Raji (cell line): Measurements from ENCODE around the gene ZBTB21.

Experiments
- POLR2A ChIP-seq: IDR thresholded peaks from 2 replicates; pipeline ENCODE4 v1.6.1; 2011; ENCODE audit warnings: low read depth, low read length, control low read depth; ENCODE audit not compliant: insufficient read depth

Gene ZBTB21

GRCh38 chr21:41973427-41973831 lies 36.7 kb downstream of the ZBTB21 start:
- no peak for TF ChIP-seq POLR2A

DNA sequence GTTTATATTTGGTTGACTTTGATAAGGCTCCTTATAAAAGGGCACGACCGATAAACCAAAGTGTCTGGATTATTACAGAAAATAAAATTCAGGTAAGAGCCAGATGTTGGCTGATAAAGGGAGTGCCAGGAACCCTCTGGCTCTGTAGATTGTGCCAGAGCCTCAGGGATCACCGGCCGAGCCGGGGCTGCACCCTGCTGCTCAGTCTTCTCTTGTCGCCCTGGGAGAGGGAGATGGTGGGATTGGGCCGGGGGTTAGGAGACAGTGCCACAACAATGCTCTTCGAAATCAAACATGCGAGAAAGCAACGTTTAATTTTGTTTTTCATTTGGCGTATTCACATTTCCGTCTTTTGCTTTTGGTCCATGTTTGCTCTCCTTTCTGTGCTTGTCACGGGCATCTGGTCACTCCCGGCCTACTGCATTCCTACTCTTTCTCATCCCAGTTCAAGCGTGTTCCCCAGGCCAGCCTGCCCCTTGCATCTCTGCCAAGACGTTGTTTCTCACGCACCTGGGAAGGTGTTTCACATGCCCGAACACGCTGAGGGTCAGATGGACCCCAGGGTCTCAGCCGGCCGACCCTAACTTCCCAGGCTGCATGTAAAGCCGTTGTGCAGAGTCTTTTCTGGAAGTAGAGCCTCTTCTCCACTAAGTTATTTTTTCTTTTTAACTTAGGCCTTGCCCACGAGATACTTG lies 37.5 kb downstream of the ZBTB21 start:
- no peak for TF ChIP-seq POLR2A

GRCh38 chr21:41971891-41972290 lies 38.3 kb downstream of the ZBTB21 start:
- no peak for TF ChIP-seq POLR2A

GRCh38 chr21:41970751-41971653 lies 39.2 kb downstream of the ZBTB21 start:
- no peak for TF ChIP-seq POLR2A

DNA sequence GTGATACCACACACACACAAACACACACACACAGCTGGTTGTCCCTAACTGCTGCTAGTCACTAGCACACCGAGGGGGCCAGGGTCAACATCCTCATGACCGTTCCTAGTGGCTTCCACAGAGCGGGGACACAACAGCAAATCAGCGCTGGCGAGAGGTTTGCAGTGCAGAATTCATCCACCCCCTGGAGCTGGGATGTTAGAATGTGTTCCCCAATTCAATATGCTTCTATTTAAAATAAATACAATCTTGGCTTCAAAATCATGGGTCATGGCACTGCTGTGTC lies 40.1 kb downstream of the ZBTB21 start:
- no peak for TF ChIP-seq POLR2A

- no peak for TF ChIP-seq POLR2A
These were observed 42.5 kb downstream of the ZBTB21 start for GRCh38 chr21:41967708-41968107.

- no peak for TF ChIP-seq POLR2A
These were observed 43.1 kb downstream of the ZBTB21 start for GRCh38 chr21:41966872-41967621.

DNA sequence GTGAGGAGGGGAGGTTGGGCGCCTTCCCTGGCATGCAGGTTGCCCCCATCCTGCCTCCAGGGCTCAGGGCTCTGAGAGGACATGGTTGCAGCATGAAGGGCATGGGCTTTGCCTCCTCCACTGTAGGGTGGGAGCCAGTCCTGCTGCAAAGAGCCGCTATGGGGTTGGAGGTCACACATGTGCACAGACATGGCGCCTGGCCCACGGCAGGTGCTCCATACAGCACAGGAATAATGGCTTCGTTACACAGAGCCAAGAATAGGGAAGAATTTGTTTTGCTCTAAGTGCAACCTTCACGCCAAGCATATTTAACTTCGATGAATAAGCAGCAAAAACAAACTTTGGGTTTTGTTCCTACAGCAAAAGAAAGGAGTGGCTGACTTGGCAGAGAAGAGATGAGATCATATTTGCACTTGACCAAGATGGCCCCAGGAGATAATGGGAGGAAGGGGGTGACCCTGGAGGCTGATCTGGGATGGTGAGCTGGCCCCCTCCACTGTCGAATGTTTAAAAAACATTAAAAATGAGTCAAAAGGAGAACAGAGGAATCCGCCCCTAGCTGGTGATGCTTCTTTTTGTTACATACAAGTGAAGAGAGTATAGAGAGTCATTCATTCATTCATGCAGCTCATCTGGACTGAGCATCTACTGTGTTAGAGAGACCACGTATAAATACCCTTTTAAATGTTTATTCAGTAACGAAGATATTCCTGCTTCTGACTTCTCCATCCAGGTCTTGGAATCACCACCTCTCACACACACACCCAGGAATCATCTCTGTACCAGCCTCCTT lies 43.9 kb downstream of the ZBTB21 start:
- TF ChIP-seq POLR2A: no peak

GRCh38 chr21:41965461-41966013 lies 44.6 kb downstream of the ZBTB21 start:
- TF ChIP-seq POLR2A: no peak

GRCh38 chr21:41965045-41965444 lies 45.1 kb downstream of the ZBTB21 start:
- no peak for TF ChIP-seq POLR2A

DNA sequence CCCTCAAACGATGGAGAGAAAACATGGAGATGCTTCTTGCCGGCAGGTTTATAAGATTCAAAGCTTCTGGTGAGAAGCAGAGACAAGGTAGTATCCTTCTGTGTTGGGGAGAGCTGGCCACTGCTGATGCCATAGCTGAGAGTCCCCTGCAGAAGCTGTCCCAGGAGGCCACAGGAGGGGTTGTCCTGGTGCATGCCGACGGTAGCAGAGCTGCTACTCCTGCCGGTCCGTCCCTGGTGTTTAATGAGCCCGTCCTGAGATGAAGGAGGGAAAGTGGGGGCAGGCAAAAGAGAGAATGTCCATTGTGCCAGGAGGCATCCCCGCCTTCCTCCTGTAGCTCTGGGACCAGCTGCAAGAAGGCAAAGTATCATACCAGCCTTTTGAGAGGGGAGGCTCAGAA lies 46.0 kb downstream of the ZBTB21 start:
- TF ChIP-seq POLR2A: no peak

- no peak for TF ChIP-seq POLR2A
These were observed 47.7 kb downstream of the ZBTB21 start for GRCh38 chr21:41962425-41962966.

DNA sequence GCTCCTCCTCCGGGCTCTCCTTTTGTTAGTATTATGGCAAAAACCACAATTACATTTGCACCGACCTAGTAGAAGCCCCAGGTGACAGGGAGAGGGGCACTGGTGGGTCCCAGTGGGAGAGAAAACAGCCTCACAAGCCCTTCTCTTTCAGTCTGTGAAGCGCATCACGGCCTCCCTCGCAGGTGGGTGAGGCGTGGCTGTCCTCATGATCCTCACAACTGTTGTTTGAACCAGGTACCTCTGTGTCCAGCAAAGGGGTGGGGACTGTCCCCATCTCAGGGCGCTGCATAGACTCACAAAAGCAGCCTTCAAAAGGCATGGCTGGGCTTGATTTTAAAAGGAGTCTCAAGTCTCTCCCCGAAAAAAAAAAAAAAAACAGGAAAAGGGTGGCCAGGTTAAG lies 48.4 kb downstream of the ZBTB21 start:
- no peak for TF ChIP-seq POLR2A

GRCh38 chr21:41961282-41961701 lies 48.9 kb downstream of the ZBTB21 start:
- TF ChIP-seq POLR2A: no peak
